Measurements from ENCODE around the gene DLG2. TPM values are rescaled to one million over a fixed set of nuclear protein-coding genes. Genes with fewer than 3 reads are reported as not detected.
"Not testable (repeated sequence)": the region's sequence is repeated elsewhere in the genome, so short reads cannot be mapped to it uniquely, and the experiment has no call there.

Gene DLG2
- total and polyA plus RNA-seq, 4 donors = 1.3 to 23.3 (median 10.9) TPM

GRCh38 chr11:83600661-83601060, 2026.5 kb downstream of the DLG2 start:
- no peak for ATAC-seq (ENCODE audit: low FRiP score)
- 70 to 71% methylated on average over 1 of the region's 1 CpG for WGBS, 2 donors
- Histone ChIP-seq H3K9me3 (ENCODE audit: control insufficient read depth, low read length) (no peaks in the 10 kb centered on the region), H3K36me3 (ENCODE audit: control insufficient read depth in 1 of 2, insufficient read depth in 2 of 2, low read length in 1 of 2) (no peaks in the 10 kb centered on the region), H3K4me3 (ENCODE audit: low read length in 2 of 2) (no peak overlapping the region), H3K27me3 (ENCODE audit: control insufficient read depth in 1 of 2, insufficient read depth in 2 of 2, low read length in 1 of 2) (no peaks in the 10 kb centered on the region), H3K4me1 (ENCODE audit: control insufficient read depth in 1 of 2, insufficient read depth in 2 of 2, low read length in 2 of 2) (no peaks in the 10 kb centered on the region), H3K27ac (ENCODE audit: low read depth in 1 of 2, low read length in 2 of 2) (no peak overlapping the region)
- DNase-seq = no peak
- intact Hi-C loops (cut with DNase I) = no loop called here

GRCh38 chr11:83599066-83599465, 2028.1 kb downstream of the DLG2 start:
- 86 to 88% methylated on average over 3 of the region's 3 CpGs for WGBS, 2 donors
- no peaks in the 10 kb centered on the region for H3K36me3 ChIP-seq (ENCODE audit: control insufficient read depth in 1 of 2, insufficient read depth in 2 of 2, low read length in 1 of 2)
- intact Hi-C loops (cut with DNase I) = no loop called here
- H3K4me3 ChIP-seq (ENCODE audit: low read length in 2 of 2) = no peak overlapping the region
- ATAC-seq (ENCODE audit: low FRiP score) = no peak
- DNase-seq = no peak
- no peaks in the 10 kb centered on the region for H3K27me3 ChIP-seq (ENCODE audit: control insufficient read depth in 1 of 2, insufficient read depth in 2 of 2, low read length in 1 of 2)
- H3K27ac ChIP-seq (ENCODE audit: low read depth in 1 of 2, low read length in 2 of 2) = no peak overlapping the region
- H3K9me3 ChIP-seq (ENCODE audit: control insufficient read depth, low read length) = no peaks in the 10 kb centered on the region
- no peaks in the 10 kb centered on the region for H3K4me1 ChIP-seq (ENCODE audit: control insufficient read depth in 1 of 2, insufficient read depth in 2 of 2, low read length in 2 of 2)

- H3K9me3 ChIP-seq (ENCODE audit: control insufficient read depth, low read length); H3K27me3 ChIP-seq (ENCODE audit: control insufficient read depth in 1 of 2, insufficient read depth in 2 of 2, low read length in 1 of 2); ATAC-seq (ENCODE audit: low FRiP score); H3K36me3 ChIP-seq (ENCODE audit: control insufficient read depth in 1 of 2, insufficient read depth in 2 of 2, low read length in 1 of 2); H3K27ac ChIP-seq (ENCODE audit: low read depth in 1 of 2, low read length in 2 of 2); intact Hi-C loops (cut with DNase I); H3K4me3 ChIP-seq (ENCODE audit: low read length in 2 of 2); DNase-seq; H3K4me1 ChIP-seq (ENCODE audit: control insufficient read depth in 1 of 2, insufficient read depth in 2 of 2, low read length in 2 of 2): not testable (repeated sequence)
- 52% methylated on average over 11 to 14 of the region's 14 CpGs for whole genome bisulfite sequencing, 2 donors
These were observed 2039.3 kb downstream of the DLG2 start for GRCh38 chr11:83587797-83588196.

- intact Hi-C loops (cut with DNase I) = no loop called here
These were observed 2043.3 kb downstream of the DLG2 start for GRCh38 chr11:83583757-83584366.

GRCh38 chr11:83574519-83574918, 2052.6 kb downstream of the DLG2 start:
- intact Hi-C loops (cut with DNase I) = no loop called here
- ATAC-seq (ENCODE audit: low FRiP score) = no peak
- 66 to 74% methylated on average over 2 of the region's 2 CpGs for WGBS, 2 donors

More at GRCh38 chr11:83583757-83584366, 2043.3 kb downstream of the DLG2 start:
- Histone ChIP-seq H3K9me3 (ENCODE audit: control insufficient read depth, low read length) (no peaks in the 10 kb centered on the region), H3K4me1 (ENCODE audit: control insufficient read depth in 1 of 2, insufficient read depth in 2 of 2, low read length in 2 of 2) (no peaks in the 10 kb centered on the region), H3K27ac (ENCODE audit: low read depth in 1 of 2, low read length in 2 of 2) (no peak overlapping the region), H3K4me3 (ENCODE audit: low read length in 2 of 2) (no peak overlapping the region), H3K27me3 (ENCODE audit: control insufficient read depth in 1 of 2, insufficient read depth in 2 of 2, low read length in 1 of 2) (no peaks in the 10 kb centered on the region), H3K36me3 (ENCODE audit: control insufficient read depth in 1 of 2, insufficient read depth in 2 of 2, low read length in 1 of 2) (no peaks in the 10 kb centered on the region)
- WGBS, 2 donors = 71 to 86% methylated on average over 3 of the region's 3 CpGs
- ATAC-seq (ENCODE audit: low FRiP score) (no peak), DNase-seq (no peak)

GRCh38 chr11:83572581-83573496, 2054.3 kb downstream of the DLG2 start:
- H3K4me1 ChIP-seq (ENCODE audit: control insufficient read depth in 1 of 2, insufficient read depth in 2 of 2, low read length in 2 of 2) = no peaks in the 10 kb centered on the region
- ATAC-seq (ENCODE audit: low FRiP score) (peak; percentile 38), DNase-seq (no peak)
- no peaks in the 10 kb centered on the region for H3K36me3 ChIP-seq (ENCODE audit: control insufficient read depth in 1 of 2, insufficient read depth in 2 of 2, low read length in 1 of 2)
- H3K4me3 ChIP-seq (ENCODE audit: low read length in 2 of 2) = no peak overlapping the region
- no peaks in the 10 kb centered on the region for H3K9me3 ChIP-seq (ENCODE audit: control insufficient read depth, low read length)
- intact Hi-C loops (cut with DNase I) = no loop called here
- no peak overlapping the region for H3K27ac ChIP-seq (ENCODE audit: low read depth in 1 of 2, low read length in 2 of 2)
- no peaks in the 10 kb centered on the region for H3K27me3 ChIP-seq (ENCODE audit: control insufficient read depth in 1 of 2, insufficient read depth in 2 of 2, low read length in 1 of 2)
- WGBS, 2 donors = 76 to 81% methylated on average over 5 of the region's 5 CpGs

More at GRCh38 chr11:83574519-83574918, 2052.6 kb downstream of the DLG2 start:
- H3K27ac ChIP-seq (ENCODE audit: low read depth in 1 of 2, low read length in 2 of 2) = no peak overlapping the region
- H3K4me3 ChIP-seq (ENCODE audit: low read length in 2 of 2) = no peak overlapping the region
- no peaks in the 10 kb centered on the region for H3K36me3 ChIP-seq (ENCODE audit: control insufficient read depth in 1 of 2, insufficient read depth in 2 of 2, low read length in 1 of 2)
- H3K27me3 ChIP-seq (ENCODE audit: control insufficient read depth in 1 of 2, insufficient read depth in 2 of 2, low read length in 1 of 2) = no peaks in the 10 kb centered on the region
- no peaks in the 10 kb centered on the region for H3K4me1 ChIP-seq (ENCODE audit: control insufficient read depth in 1 of 2, insufficient read depth in 2 of 2, low read length in 2 of 2)
- H3K9me3 ChIP-seq (ENCODE audit: control insufficient read depth, low read length) = no peaks in the 10 kb centered on the region
- no peak for DNase-seq

GRCh38 chr11:83571302-83571701, 2055.8 kb downstream of the DLG2 start:
- ATAC-seq (ENCODE audit: low FRiP score) = no peak
- intact Hi-C loops (cut with DNase I) = no loop called here
- Histone ChIP-seq H3K4me3 (ENCODE audit: low read length in 2 of 2) (no peak overlapping the region), H3K27me3 (ENCODE audit: control insufficient read depth in 1 of 2, insufficient read depth in 2 of 2, low read length in 1 of 2) (no peaks in the 10 kb centered on the region), H3K9me3 (ENCODE audit: control insufficient read depth, low read length) (no peaks in the 10 kb centered on the region), H3K27ac (ENCODE audit: low read depth in 1 of 2, low read length in 2 of 2) (no peak overlapping the region), H3K4me1 (ENCODE audit: control insufficient read depth in 1 of 2, insufficient read depth in 2 of 2, low read length in 2 of 2) (no peaks in the 10 kb centered on the region), H3K36me3 (ENCODE audit: control insufficient read depth in 1 of 2, insufficient read depth in 2 of 2, low read length in 1 of 2) (no peaks in the 10 kb centered on the region)
- WGBS, 2 donors = 84 to 86% methylated on average over 7 of the region's 7 CpGs
- no peak for DNase-seq

GRCh38 chr11:83569134-83569805, 2057.9 kb downstream of the DLG2 start:
- DNase-seq = no peak
- Histone ChIP-seq H3K27ac (ENCODE audit: low read depth in 1 of 2, low read length in 2 of 2) (no peak overlapping the region), H3K27me3 (ENCODE audit: control insufficient read depth in 1 of 2, insufficient read depth in 2 of 2, low read length in 1 of 2) (no peaks in the 10 kb centered on the region), H3K4me3 (ENCODE audit: low read length in 2 of 2) (no peak overlapping the region), H3K36me3 (ENCODE audit: control insufficient read depth in 1 of 2, insufficient read depth in 2 of 2, low read length in 1 of 2) (no peaks in the 10 kb centered on the region), H3K4me1 (ENCODE audit: control insufficient read depth in 1 of 2, insufficient read depth in 2 of 2, low read length in 2 of 2) (no peaks in the 10 kb centered on the region), H3K9me3 (ENCODE audit: control insufficient read depth, low read length) (no peaks in the 10 kb centered on the region)
- ATAC-seq (ENCODE audit: low FRiP score) = no peak
- intact Hi-C loops (cut with DNase I) = no loop called here
- WGBS, 2 donors = 33 to 46% methylated on average over 1 of the region's 1 CpG

Data from aorta (tissue), 5 donors.